ENCODE measurements around the gene UVRAG.

GRCh38 chr11:76184551-76184993 lies 369.6 kb downstream of the UVRAG start:
- TF ChIP-seq POLR2A (IDR thresholded peaks at IDR 0.05) (no peak), CTCF (IDR thresholded peaks at IDR 0.05) (no peak)
